Activated CD4-positive, CD25-positive, alpha-beta regulatory T cell treated with anti-CD3 and anti-CD28 coated beads, Interleukin-2, amount 50 U/mL, for 72 hours (primary cell): ENCODE measurements around the gene MAP1B.

ENCODE experiments used
- DNase-seq: peaks from one replicate; pipeline ENCODE4 v3.0.0; 2021

MAP1B gene

DNA sequence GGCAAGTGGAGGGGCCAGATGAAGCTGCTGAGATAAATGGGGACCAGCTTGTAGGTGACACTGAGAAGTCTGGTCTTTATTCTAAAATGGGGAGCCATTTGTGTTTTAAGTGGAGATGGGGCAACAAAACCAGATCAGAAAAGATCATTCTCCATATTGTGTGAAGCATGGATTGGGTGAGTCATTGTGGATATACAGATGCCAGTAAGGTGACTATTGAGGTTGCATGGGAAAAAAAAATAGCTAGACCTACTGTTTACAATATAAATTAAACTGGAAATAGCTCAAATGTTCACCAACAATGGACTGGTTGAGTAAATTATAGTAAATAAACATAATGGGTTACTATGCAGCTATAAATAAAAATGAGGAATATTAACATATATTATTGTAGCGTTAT, 5.4 kb upstream of the MAP1B start:
- DNase-seq = no peak

DNA sequence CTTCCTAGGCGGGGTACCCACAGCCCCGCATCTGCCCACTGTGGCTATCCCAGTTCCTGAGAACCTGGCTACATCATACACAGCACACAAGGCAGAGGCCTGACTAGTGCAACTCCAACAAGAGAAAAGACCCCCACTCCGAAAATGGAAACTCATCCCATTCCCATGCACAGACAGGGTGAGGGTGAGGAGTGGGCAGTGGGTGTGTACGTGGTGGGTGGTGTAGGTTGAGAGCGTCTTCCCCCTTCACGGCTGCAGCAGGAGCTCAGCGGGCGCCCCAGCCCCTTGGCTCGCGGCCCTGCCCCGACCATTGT, 501 bp upstream of the MAP1B start:
- DNase-seq = no peak

DNA sequence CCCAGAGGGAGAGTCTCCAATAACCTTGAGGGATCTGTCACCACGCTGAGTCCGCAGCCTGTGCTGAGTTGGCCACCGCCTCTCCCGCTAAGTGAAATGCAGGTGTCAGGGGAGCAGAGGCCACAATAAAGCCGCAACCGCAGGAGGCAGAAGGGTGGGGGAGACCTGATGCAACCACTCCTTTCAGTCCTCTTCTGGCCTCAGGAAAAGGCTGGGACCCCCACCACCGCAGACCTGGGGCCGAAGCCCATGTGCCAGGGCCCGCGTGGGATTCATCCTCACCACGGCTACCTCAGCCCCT, 576 bp downstream of the MAP1B start:
- DNase-seq = no peak

DNA sequence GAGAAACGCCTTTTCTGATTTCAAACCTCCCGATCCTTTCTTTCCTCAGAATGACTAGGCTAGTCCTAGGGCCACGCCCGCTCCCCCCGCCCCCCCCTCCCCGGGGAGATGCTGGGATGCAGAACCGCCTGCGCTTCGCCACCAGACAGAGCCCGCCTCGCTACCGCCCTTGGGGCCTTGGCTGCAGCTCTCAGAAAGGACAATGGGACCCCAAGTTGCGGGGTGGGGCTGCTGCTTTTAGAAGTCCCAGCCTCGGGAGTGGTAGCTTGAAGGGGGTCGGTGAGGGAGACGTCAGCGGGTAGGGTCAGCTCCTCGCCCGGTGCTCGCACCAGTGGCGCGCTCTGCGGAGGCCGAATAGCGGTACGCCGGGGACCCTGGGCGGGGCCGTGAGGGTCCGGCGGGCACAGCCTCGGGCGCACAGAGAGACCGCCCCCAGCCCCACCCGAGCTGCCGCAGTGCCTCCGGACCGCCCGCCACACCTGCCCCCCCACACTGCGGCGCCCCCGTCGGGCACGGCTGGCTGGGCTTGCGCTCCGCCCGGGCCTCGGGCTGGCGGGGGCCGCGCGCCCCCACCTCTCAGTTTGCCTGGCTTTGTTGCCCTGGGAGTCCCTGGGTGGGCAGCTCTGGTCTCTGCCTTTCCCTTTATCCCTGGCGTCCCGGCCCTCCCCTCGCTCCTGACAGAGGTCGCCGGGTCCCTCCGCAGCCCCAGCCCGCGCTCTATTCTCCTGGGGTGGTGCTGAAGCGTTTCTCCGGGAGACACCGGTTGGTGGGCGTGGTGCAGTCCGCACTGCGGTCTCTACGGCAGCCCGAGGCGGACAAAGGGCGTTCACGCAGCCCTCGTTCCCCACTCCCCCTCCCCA, 1.2 kb downstream of the MAP1B start:
- DNase-seq = no peak

DNA sequence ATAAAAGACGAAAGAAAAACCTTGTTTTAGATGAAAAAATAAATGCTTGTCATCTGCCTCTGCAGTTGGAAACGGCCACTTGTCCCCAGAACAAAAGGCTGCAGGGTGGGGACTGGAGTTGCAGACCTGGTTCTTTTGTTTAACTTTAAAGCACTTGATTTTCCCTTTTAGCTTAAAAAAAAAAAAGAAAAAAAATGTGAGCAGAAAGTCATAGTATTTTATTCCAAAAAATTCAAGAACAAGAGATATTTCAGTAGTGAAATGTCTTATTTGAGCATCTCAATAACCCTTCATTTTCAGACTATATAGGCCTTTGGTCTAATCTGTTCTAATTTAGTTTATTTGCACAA, 1.8 kb downstream of the MAP1B start:
- no peak for DNase-seq

DNA sequence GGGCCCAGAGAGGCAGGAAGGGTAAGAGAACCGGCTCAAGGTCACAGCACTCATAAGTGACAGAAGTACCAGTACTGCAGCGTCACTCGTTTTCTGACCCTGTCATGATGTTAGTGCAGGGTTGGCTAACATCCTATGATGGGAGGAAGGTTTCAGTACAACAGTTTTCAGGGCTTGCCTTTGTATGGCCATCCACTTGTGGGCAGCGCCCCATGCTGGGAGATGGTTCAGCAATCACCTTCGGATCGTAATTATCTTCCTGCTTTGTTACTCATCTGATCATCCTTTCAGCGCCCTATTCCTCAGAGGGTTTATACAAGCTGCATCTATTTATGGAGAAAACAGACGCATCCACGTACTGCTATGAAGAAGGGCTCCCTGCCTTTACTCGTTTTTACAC, 2.4 kb downstream of the MAP1B start:
- no peak for DNase-seq

DNA sequence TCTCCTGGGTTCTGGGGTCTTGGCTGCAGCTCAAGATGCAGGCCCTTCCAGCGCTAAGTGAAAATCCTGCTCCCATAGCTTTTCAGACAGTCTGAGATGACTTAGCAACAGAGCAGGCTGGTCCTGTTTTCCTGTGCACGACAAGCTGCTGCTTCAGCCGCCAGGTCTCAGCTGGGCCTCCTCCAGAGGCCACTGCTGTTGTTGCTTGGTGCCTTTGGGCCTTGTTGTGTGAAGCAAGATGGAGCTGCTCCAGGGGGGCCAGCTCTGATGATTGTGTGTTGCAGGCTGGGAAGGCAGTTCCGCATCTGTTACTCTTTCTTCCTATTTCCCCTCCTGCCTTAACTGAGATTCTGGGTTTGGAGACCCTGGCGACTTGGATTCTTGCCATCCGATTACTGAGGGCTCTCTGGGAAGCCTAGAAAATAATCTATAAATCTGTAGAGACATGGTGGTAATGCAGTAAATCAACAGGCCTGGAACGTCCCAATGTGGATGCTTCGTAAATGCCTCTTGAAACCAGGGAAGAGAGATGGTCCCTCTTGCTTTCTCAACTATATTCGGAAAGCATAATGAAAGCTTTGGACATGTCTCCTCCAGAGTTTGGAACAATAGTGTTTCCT, 3.2 kb downstream of the MAP1B start:
- no peak for DNase-seq

DNA sequence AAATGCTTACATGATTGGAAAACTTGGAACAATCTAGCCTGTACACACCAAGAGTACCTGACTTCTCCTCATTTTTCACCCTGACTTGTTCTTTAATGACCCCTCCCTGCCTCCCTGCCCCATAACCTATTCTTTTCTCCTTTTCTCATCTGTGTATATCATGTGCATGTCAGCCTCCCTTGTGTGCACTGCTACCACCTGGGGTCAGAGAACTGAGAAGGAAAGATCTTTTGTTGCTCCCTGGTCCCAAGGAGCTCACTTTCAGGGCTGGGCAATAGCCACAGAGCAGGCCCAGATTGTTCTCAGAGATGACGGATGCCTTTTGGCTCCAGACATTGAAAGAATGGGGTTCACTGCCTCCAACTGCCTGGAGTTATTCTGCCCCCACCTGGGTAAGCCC, 5.1 kb downstream of the MAP1B start:
- DNase-seq = no peak

DNA sequence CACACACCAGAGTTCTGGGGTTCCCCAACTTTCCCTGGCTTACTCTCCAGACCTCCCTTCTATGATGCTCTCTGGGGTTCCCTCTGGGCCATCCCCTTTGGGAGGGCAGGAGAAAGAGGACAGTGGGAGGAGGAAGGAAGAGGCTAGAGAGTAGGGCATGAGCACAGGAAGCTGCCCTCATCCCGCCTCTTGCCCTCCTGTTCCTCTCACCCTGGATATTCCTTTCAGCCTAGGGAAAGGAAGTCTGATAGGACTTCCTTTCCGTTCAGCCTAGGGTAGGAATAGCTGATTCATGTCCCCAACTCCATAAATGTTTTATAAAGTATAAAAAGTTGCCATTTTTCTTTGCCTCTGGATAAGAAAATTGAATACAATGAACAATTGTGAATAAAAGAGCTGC, 7.4 kb downstream of the MAP1B start:
- DNase-seq = no peak

DNA sequence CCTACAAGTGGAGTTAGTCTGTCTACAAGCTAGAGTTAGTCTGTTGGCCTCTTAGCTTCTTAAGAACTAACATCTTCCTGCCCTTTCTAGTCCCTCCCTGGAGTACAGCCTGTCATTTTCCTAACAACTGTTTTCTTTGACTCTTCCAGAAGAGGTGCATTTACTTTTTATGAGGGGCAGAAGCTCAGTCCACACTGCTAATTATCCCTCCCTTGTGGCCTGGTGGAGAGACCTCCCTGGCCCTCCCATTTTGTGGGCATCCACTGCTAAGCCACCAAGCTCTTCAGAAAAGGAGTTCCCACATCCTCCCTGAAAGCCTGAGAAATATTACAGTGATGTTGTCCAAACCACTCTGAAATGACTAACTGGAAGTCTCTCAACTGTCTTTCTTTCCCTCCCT, 8.0 kb downstream of the MAP1B start:
- no peak for DNase-seq

DNA sequence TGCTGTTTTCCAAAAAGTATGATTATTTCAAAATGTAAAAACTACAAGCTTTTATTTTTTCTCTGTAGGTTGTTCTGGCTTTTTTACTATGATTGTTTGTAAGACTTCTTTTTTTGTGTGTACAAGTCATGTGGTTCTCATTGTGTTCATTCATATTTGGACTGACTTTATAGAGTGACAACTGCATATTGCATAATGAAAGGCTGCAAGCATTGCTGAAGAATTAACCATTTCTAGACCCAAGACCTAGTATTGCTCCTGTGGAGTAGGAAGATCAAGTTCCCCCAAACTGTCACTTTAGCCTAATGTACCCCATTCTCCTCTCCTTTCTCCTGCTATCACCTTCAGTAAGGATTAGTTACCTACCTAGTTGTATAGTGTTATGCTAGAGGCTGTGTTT, 10.0 kb downstream of the MAP1B start:
- DNase-seq = no peak

DNA sequence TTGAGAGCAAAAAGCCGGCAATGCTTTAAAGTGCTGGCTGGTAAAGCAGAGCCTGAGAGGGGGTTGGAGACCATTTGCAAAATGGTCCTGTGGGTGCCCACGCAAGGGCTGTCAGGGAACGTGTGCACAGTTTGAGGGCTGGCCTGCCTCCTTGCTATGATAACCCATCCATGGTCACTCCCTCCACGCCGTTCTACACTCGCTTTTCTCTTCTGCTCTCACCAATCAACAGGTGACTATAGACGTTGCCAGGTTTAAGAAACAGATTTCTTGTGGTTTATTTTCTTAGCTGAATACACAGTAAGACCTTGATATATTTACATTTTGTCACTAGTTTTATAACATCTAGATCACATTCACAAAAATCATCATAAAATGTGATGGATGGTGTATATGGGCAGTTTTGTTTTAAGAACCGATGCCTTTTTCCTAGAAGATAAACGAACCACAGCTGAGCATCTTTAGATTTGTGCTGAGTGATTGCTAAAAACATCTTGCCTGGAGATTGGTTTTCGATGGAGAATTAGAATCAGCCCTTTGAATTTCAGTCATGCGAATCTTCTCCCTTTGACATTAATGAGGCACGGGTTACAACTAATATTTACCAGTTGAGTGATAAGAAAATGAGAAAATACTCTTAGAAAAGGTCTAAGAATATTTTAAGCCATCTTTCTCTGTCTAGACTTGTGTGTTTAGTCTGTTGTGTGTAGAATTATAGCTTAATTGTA, 13.9 kb downstream of the MAP1B start:
- no peak for DNase-seq

DNA sequence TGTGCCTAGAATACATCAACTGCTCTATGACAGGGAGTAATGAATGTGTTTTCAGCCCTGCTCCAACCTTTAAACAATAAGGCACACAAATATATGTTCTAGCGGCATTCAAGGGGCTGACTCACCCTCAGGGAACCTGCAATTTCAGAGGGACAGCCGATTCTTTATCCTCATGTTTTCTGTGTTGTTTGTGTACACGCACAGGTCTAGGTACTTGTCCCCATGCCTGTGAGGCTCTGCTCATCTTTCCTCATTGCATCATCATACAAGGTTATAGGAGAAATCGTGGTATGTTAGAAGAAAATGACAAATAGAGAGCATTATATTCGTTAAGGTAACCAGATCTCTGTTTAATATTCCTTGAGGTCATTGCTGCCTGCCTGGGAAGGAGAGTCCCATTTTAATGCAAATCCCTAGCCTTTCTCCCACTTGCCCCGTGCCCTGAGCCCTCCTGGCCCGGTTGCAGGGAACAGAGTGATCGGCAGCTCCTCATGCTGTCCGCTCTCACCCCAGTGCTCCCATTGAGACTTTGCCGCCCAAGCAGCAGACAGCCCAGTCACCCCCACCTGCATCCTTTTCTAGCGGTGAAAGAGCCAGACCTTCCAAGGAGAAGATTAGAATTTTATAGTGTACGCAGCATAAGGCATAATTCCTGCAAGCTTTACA, 14.6 kb downstream of the MAP1B start:
- DNase-seq = no peak

DNA sequence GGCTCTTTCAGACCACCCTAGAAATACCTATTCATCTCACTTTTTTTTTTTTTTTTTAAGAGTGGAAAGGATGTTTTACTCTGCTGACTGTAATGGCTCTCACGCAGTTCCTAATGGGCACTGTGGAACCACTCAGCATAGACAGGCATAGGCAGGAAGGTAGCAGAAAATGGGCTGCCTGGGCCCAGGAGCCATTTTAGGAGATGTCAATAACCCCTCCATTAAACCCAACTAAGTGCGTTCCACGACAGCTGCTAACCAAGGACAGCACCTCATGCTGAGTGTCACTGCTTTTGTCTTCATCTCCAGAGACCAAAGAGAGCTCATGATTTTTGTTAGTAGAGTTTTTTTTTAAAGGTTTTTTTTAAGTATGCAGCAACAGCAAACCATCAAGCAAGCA, 15.3 kb downstream of the MAP1B start:
- DNase-seq = no peak

DNA sequence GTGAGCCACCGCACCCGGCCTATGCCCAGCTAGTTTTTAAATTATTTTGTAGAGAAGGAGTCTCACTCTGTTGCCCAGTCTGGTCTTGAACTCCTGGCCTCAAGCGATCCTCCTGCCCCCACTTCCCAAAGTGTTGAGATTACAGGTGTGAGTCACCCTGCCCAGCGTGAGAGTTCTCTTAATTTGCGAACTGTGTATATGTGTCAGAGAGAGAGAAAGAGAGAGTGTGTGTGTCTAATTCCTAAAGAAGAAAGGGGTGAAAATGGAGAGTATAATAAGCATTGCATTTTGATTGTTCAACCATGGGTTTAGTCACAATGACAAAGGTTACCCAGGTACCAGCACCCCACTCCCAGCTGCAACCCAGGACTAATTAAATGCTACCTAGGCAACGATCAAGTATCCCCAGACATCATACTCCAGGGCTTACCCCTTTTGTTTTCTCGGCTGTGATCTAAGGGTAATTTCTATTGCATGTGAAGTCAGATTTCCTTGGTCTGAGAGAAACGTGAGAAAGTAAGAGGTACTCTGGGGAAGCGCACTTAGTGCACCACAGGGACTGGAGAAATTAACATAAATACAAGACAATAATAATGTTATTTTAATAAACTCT, 16.6 kb downstream of the MAP1B start:
- no peak for DNase-seq

DNA sequence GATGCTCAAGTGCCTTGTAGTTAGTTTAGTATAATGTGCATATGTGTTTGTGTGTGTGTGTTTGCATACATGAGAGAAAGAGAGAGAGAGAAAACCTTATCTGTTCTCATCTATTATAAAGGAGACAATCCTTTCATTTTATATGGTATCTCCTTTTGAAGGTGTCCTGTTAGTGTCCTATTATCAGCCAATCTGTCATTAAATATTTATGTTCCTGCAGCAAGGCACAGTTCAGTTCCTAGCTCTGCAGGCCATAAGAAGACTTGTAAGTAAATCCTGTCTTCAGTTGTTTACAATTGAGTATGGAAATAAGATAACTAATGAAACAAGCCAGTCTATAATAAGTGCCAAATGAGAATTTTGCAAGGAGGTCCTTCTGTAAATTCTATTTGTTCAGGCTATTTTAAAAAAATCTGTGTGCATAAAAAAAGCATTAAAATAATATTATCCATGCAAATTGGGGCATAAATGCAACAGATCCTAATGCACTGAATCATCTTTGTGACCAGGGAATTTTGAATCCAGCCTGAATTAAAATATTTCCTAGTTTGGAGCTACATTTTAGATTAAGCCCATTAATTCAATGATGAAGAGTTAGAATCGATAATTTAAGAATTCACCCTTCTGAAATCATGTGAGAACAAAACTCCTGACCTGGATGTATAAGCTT, 18.1 kb downstream of the MAP1B start:
- no peak for DNase-seq

DNA sequence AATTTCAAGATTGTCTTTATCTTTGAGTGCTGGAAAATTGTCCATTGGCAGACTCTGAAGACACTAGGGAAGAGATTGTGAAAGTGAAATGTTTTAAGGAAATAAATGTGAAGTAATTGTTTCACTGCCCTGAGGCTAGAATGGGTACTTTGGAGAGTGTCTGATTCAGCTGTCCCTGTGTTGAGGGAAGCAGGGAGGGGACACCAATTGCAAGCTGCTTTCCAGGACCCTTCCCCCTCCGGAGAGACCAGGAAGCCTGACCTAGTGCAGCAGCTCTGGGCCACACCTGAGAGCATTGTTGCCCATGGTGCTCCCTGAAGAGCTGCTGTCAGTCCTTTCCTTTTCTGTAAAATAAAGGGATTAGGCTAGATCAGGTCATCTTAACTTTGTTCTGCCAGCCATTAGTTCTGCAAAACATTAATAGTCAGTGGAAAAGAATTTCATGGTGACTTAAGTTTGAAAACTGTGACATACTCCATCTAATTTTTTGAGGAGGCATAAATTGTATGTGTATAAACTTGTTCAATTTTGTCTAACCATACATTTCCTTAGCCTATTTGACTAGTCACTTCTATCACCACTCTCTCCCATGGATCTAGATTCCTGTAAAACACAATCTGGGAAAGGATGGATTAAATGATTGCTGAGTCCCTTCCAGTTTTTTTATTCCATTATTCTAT, 18.8 kb downstream of the MAP1B start:
- no peak for DNase-seq

DNA sequence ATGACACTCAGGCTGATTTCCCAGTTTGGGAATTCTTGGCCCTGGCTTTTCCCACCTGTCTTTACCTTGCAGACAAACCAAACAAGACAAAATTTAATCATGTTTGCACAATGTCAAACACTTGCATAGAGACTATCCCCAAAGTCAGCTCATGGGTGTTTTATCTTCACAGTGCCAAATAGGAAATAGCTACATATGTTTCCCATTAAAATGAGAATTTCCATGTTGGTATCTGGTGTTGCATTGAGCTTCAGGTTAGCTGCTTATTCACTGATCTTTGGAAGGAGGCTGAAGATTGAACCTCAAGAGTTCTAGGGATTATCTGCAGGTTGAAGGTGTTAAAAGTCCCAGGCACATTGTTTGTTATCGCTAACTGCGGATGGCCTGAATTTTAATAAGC, 19.5 kb downstream of the MAP1B start:
- DNase-seq = no peak

DNA sequence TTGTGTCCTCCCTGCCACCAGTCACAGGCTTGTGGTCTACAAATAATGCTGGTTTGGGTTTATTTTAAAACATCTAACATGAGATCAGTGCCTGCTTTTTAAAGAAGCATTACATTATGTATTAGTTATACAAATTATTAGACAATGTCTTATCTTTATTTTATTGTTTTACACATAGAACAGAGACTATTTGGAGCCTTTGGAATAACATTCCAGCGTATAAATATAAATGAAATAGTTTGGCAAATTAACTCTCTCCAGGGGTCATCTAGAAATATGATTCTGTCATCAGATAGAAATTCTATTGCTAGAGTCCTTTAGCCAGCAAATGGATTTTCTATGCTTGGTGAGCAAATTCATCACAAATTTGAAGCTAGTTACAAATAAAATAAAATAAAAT, 22.4 kb downstream of the MAP1B start:
- DNase-seq = no peak

DNA sequence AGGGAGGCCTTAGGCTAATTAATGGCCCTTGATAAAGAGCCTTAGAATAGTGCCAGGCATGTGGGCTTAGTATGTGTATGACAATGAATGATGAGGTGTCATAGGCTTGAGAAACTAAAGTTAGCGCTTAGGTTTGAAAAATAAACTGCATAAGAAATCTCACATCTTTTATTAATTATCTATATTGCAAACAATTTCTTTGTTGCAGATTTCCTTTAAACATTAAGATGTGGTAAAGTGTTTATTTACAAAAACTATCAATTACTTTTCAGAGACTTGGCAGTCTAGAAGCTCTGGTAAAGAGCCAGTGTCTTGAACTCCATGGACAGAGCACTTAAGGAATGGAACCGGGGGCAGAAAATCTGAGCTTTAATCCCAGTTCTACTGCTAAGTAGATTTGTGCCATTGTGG, 23.1 kb downstream of the MAP1B start:
- no peak for DNase-seq

DNA sequence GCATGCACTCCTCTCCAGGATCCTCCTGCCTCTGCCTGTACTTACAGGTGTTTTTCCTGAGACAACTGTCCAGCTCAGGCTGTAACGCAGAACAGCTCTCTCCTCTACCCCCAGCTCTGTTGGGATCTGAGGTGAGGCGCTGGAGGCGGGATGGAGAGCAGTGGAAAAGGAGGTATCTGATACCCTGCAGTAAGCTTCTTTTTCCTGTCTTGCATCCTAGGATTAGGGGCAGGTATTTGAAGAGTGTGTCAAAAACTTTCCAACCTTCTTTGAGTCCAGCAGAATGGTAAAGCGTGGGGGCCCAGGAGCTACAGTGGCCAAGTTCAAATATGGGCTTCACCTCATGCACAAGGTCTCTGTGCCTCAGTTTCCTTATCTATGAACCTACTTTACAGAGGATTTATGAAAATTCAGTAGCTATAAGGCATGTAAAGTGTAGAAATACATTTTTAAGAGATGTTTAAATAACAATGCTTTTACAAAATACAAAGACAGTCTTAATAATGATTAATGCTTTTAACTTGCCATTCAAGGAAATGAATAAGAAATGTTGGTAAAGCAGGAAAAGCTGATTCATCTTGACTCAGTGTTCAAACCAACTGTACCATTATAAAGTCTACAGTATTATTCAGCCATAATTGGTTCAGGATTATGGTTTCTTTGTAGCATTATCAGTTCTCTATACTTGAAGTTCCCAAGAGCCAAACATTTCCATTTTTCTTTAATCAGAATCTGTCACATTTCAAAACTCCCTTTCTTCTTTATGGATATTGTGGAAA, 26.1 kb downstream of the MAP1B start:
- no peak for DNase-seq
